K562 (cell line): ENCODE results near the gene NRXN3.

ENCODE experiments used
- BACH1 ChIP-seq: fragments of 200-800 bp; sonication (Bioruptor generic); IDR thresholded peaks from 2 replicates; pipeline ENCODE4 v1.6.1; 2016; ENCODE audit warnings: missing genetic modification characterization, missing compliant biosample characterization
- CTCF ChIP-seq, 3 experiments: IDR thresholded peaks in 2 of 3; conservative IDR thresholded peaks in 1 of 3; 2 replicates each; pipeline ENCODE4 v1.5.1; 2011 to 2012; ENCODE audit warnings: low read length in 3 of 3, mild to moderate bottlenecking in 3 of 3, control low read depth in 2 of 3, improper control_type of control experiment in 1 of 3, inconsistent platforms in 1 of 3, low read depth in 1 of 3, mixed read lengths in 1 of 3, moderate library complexity in 1 of 3; ENCODE audit not compliant: insufficient read depth in 2 of 3
- EHMT2 ChIP-seq: fragments of 450-650 bp; IDR thresholded peaks from 2 replicates; pipeline ENCODE4 v1.6.1; 2018; ENCODE audit warnings: antibody characterized with exemption
- FOXM1 ChIP-seq, 2 experiments: fragments of 450-650 bp in 1 of 2; sonication (generic) in 1 of 2; formaldehyde crosslinking in 1 of 2; IDR thresholded peaks; 2 replicates each; pipeline versions ENCODE4 v1.6.1 to v1.9.0; 2017 to 2022; ENCODE audit warnings: low read depth in 2 of 2, mild to moderate bottlenecking in 2 of 2, missing genetic modification reagents in 1 of 2, moderate library complexity in 1 of 2
- GTF2F1 ChIP-seq: IDR thresholded peaks from 2 replicates; pipeline ENCODE4 v1.6.1; 2011; ENCODE audit warnings: low read depth, low read length, improper control_type of control experiment
- REST ChIP-seq, 2 experiments: fragments of 450-650 bp; formaldehyde crosslinking in 1 of 2; IDR thresholded peaks; 2 replicates each; pipeline versions ENCODE4 v1.4.0 to v1.6.1; 2014 to 2020; ENCODE audit warnings: mild to moderate bottlenecking in 2 of 2, borderline replicate concordance in 1 of 2, low read depth in 1 of 2
- USF2 ChIP-seq: sonication (generic); formaldehyde crosslinking; IDR thresholded peaks from 2 replicates; pipeline ENCODE4 v1.5.0; 2020; ENCODE audit warnings: missing genetic modification reagents
- ZNF121 ChIP-seq: sonication (generic); formaldehyde crosslinking; conservative IDR thresholded peaks from 2 replicates; pipeline ENCODE4 v1.8.0; 2022; ENCODE audit warnings: missing genetic modification reagents
- ZNF184 ChIP-seq: sonication (generic); formaldehyde crosslinking; IDR thresholded peaks from 2 replicates; pipeline ENCODE4 v1.5.0; 2020; ENCODE audit warnings: missing genetic modification reagents
- ZNF274 ChIP-seq: IDR thresholded peaks from 2 replicates; pipeline ENCODE4 v1.6.1; 2011; ENCODE audit warnings: low read depth, mild to moderate bottlenecking, low read length, moderate library complexity, borderline replicate concordance

GRCh38 chr14:78417532-78417931, 247.4 kb downstream of the NRXN3 start:
- TF ChIP-seq FOXM1 (IDR thresholded peaks at IDR 0.05; ENCODE audit: low read depth): no peak
- TF ChIP-seq FOXM1 (CRISPR knock-in tag; IDR thresholded peaks at IDR 0.05; ENCODE audit: low read depth): no peak
- no peak for TF ChIP-seq REST (IDR thresholded peaks at IDR 0.05; ENCODE audit: borderline replicate concordance)
- TF ChIP-seq REST (CRISPR knock-in tag; IDR thresholded peaks at IDR 0.05; ENCODE audit: low read depth): no peak
- no peak for TF ChIP-seq EHMT2
- no peak for TF ChIP-seq ZNF121
- TF ChIP-seq ZNF274: no peak
- no peak for TF ChIP-seq GTF2F1
- TF ChIP-seq CTCF (IDR thresholded peaks at IDR 0.05 in 2 of 3, conservative IDR thresholded peaks at IDR 0.05 in 1 of 3; ENCODE audit: insufficient read depth in 2 of 3, low read depth in 1 of 3, low read length in 3 of 3): no peak
- TF ChIP-seq USF2 (CRISPR knock-in tag): no peak
- TF ChIP-seq ZNF184: no peak
- TF ChIP-seq BACH1: no peak
